KG1 (cell line): Measurements from ENCODE around the gene GRK5.

ENCODE experiments used
- DNase-seq: peaks from one replicate; lab custom pipeline; 2025; lab: John Stamatoyannopoulos, UW

GRK5 gene

DNA sequence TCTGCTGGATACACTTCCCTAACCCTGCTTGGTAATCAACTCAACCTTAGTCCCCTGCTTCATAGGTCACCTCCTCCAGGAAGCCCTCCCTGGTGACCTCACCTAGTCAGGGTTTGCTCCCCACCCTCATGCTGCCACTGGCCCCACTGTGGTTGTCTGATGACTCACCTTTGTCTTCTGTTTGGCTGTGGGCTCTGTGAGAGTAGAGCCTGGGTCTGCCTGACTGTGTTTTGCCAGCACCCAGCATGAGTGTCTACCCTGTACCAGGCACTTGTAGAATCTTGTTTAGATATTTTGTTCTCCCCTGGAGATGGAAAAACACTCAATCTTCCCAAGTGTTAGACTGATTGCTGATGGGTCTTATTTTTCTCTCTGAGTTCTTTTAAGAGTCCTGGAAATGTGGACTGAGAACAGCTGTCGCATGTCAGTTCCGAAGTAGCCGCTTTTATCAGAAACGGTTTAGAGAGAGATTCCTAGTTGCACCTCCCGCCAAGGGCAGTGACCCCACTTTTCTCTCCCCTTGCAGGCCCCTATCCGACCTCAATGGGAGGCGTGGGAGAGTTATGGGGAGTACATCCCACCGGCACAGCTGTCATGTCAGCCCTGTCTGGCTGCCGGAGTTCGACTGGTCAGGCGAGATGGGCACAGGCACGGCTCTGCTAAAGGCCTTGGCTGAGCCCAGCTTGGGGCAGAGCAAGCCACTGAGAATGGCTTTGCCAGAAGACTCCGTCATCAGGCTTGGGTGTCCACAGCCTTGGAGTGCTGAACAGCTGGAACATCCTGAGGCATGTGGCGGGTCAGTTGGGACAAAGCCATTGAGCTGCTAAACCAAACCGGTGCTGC lies 134.3 kb downstream of the GRK5 start:
- no peak for DNase-seq

DNA sequence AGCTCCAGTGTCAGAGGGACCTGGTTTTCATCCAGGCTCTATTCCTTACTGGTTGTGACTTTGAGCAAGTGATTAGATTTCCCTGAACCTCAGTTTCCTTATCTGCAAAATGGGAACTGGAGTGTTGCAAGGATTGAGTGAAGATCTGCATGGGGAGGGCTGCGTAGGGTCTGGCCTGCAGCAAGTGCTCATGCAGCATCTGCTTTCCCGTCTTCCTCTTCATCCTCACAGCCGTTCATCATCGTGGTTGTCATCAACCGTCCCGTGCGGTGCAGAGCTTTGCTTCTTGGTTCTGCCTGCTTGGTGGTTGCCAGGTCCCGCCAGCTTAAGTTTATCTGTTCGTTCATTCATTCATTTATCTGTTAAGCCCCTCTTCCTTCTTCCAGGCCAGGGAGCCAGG lies 135.0 kb downstream of the GRK5 start:
- DNase-seq, result no peak

DNA sequence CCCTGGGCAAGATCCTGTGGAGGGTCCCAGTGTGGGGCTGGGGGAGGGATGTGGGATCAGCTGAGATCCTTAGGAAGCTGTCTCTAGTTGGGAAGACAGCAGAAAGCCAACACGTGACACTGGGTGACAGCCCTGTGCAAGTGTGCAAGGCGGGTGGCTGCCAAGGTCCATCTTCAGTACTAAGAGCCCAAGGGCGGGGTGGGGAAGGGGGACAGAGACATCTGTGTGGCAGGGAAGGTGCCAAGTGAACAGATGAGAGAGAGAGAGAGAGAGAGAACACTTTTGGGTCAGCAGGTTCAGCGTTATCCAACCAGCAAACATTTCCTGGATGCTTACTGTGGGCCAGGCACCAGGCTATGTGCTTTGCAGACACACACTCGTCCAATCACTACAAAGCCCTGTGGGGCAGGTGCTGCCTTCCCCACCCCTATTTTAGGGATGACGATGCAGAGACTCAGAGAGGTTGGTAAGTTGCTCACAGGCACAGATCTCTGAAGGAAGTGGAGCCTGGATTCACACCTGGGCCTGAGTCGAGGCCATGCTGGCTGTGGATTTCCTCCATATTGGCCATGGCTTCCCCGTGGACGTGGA lies 135.7 kb downstream of the GRK5 start:
- DNase-seq, result no peak

DNA sequence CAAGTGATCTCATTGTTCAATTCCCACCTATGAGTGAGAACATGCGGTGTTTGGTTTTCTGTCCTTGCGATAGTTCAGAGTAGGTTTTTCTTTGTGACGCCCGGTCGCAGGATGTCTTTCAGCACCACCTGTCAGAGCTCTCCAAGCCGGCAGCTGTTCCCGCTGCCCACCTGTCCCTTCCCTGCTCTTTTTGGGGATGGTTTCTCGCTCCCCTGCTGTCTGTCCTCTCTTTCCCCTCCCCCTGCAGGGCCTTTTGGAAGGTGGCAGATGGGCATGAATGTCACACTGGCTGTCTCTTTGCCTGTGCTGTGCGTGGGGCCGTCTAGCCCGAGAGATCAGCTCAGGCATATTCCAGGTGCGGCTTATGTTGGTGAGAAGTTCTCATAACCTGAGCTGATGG lies 137.0 kb downstream of the GRK5 start:
- DNase-seq, result no peak

DNA sequence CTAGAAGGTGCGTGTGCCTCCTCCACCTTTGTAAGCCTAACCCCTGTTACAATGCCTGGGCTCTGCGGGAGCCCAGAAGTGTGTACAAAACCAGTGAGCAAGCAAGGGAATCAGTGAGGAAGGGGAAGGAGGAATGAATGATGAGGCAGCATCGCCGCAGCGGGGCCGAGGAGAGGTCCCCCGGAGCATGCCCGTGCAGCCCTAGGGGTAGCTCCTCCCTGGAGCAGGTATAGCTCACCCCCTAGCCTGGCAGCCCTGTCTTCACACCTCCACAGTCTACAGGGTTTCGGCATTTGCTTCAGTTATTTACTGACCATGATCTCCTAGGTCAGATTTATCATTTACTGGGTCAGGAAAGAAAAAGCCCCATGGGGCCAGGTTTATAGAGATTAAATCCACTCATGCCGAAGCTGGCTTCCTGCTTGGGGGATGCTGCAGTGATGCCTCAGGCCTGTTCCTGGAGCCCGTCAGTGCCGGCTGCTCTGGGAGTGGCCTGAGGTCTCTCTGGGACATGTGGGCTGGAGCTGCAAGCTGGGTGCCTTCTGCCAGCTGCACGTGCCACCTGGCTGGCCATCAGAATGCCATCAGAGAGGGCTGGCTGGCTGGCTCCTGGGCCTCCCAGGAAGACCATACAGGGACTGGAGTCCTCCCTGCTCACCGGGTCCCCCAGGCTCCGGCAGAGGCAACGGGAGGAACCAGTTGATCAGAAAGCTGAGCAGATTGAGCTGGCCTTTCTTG lies 138.9 kb downstream of the GRK5 start:
- DNase-seq, result no peak

DNA sequence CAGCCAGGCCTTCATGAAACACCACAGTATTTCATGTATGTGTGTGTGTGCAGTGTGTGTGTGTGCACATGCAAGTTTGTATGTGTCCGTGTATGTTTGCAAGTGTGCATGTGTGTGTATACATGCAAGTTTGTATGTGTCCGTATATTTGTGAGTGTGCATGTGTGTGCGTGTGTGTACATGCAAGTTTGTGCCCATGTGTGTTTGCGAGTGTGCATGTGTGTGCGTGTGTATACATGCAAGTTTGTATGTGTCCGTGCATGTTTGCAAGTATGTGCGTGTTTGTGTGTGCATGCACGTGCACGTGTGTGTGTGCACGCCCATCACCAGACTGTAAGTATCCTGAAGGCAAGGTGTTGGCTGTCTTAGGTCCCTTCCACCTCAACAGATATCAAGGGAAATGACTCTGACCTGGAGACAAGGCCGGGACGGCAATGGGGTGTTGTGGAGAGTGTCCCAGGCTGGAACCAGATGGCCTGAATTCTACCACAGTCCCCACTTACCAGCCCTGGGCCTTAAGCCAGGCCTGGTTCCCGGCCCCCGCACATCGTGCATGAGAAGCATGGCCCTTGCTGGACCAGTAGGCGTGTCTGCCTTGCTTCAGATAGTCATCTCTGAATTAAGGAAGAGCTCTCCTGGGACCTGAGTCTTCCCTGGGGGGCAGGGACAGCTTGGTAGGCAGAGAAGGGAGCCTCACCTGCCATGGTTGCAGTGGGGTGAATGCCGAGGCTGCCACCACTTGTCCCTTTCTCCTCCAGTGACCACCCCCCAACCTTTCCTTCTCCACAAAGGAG lies 140.0 kb downstream of the GRK5 start:
- DNase-seq, result no peak

DNA sequence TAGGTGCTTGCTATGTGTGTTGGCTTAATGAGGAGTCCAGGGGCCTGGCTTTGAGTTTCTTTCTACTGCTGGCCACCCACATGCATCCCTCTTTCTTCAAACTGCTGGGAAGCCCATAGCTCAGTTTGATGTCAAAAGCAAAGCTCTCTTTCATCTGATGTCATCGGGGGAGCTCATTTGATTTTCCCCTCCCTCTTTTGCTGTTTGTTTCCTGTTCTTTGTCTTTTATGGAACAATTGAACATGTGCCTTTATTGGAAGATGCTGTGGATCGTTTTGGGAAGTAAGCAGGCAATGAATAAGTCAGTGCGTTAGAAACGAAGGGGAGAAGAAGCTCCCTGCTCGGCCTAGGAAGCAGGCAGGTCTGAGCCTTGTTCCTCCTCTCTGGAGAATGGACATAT lies 140.7 kb downstream of the GRK5 start:
- DNase-seq, result no peak

DNA sequence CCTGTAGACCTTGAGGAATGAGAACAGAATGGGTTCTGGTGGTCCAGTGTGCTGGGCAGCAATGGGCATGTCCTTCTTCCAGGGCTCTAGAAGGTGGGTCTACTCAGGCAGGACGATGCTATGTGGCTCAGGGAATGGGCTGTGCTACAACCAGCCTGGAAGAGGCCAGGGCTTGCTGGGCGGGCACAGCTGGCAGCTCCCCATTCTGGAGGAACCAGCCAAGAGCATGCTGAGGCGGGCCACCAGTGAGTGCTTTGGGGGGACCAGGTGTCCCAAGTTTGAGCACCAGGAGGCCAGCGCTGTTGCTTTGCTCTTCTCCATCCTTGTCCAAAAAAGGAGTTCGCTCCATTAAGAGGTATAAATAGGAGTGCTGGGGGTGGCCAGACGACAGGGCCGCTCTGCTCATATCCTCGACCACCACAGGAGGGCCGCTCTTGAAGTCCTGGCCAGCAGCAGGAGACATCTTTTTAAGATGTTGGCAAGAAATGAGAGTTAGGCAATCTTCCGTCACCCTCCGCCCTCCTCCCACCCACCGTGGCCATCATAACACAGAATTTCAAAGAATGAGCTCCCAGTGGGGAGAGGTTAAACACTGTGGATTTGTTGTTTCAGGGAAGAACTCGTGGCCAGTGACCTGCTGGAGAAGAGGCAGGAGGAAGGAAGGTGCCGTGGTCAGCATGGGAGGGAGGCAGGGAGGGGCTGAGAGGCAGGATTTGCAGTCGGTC lies 141.3 kb downstream of the GRK5 start:
- DNase-seq, result no peak

DNA sequence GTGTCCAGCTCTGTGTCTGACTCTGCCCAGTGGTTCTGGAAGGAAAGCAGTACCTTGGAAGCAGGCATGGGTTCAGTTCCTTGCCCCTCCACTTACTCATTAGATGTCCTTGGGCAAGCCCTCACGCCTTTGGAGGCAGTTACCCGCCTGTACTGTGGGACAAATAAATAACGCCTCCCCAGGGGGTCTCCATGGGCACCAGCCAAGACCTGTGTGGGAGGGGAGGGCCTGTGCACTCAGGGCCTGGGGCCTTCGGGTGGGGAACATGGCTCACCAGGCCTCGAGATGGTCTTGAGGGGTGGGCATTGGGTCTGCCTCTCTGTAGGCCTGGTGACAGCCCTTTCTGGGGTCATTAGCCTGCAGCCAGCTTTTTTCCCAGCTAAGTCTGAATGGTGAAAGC lies 142.0 kb downstream of the GRK5 start:
- no peak for DNase-seq

DNA sequence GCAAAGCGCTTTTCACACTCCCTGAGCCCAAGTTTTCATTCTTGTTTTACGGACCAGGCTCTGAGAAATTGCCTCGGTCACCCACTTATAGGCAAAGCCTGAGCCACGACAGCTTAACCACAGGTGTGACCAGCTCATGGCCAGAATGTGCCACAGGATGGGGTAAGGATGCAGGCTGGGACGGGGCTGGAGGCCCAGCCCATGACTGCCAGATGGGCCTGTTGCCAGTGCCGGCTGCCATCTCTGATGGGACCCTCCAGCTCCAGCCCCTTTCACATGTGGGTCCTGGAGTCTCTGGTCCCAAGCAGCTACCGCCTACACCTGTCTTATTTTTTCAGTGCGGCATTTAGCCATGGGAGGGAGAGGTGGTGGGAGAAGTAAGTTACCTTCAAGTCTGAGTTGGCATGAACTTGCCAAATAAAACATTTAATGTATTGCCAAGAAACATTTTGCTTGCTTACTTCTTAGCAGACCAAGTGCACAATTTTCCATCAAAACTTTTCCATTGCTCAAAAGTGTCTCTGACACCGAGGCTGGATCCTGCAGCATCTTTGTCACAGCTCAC lies 142.6 kb downstream of the GRK5 start:
- no peak for DNase-seq

DNA sequence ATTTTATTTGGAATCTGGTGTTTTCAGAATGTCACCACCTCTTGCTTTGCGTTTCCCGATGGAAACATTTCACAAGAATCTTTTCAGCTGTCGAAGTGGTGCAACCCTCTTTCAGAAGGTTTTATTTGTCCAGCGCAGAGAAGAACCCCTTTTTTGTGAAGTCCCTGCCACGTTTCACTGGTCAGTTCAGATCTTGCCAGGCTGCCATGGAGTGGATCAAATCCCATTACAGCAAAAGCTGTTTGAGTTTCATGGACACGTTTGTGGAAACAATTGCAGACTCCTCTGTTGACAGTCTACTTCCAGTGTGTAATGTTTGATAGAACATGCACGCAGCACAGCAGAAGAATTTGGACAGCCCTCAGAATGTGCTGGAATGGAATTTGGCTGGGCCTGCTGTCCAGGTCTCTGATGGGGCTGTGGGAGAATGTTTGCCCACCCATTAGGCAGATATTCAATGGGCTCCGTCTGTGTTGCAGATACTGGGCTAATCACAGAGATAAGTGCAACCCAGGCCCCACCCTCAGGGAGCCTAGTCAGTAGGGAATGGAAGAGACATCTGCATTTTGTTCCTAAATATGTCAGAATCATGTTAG lies 143.2 kb downstream of the GRK5 start:
- DNase-seq, result no peak

DNA sequence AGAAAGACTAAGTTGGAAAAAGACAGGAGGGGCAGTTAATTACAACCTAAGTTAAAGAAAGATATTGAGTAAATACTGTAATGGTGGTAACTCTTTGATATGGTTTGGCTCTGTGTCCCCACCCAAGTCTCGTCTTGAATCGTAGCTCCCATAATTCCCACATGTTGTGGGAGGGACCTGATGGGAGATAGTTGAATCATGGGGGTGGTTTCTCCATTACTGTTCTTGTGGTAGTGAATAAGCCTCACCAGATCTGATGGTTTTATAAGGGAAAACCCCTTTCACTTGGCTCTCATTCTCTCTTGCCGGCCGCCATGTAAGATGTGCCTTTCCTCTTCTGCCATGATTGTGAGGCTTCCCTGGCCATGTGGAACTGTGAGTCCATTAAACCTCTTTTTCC lies 143.8 kb downstream of the GRK5 start:
- DNase-seq, result no peak

DNA sequence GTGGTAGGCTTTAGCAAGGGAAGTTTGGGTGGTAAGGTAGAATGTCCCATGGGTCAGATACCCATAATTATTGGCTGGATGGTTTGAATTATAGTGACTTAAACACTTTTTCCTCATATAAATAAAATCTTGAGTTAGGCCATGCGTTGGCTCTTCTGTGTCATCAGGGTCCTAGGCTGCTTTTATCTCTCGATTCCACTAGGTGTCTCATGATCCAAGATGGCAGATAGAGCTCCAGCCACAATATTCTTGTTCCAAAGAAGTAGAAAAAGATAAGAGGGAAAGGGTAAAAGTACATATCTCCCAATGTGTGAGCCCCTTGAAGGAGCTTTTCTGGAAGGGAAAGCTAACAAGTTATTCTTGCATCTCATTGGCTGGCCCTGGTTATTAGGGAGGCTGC lies 144.7 kb downstream of the GRK5 start:
- no peak for DNase-seq

DNA sequence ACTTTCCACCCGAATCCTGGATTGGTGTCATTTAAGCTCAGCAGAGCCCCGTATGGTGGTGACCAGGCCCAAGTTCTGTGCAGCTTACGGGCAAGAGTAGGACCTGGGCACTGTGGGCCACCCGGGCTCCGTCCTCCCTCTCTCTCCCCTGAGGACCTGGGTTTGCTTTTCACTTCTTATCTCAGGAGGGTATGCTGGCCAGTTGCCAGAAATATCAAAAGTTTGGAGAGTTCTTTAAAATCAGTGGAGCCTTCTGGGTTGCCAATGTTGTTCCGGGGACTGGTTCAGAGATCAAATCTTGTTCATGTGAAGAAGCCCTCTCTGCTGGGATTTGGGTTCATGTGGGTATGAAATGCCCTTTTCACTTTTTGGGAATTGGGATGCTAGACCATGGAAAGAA lies 145.4 kb downstream of the GRK5 start:
- no peak for DNase-seq

DNA sequence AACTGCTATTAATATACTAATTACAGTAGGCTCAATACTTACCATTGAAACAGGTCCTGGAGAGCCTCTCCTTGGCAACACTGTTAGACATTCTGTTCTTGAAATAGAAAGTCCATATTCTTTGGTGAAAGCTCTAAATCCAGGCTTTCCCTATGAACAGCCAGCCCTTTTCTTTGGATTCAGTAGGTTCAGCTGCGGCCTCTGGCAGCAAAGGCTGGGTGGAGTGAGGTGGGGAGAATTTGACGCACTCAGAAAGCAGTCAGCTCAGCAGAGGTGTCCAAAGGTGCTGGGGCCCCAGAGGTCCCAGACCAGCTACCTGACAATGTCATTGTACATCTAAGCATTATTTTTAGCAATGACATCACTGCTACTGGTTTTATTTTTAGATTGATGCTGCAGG lies 146.1 kb downstream of the GRK5 start:
- DNase-seq, result no peak

DNA sequence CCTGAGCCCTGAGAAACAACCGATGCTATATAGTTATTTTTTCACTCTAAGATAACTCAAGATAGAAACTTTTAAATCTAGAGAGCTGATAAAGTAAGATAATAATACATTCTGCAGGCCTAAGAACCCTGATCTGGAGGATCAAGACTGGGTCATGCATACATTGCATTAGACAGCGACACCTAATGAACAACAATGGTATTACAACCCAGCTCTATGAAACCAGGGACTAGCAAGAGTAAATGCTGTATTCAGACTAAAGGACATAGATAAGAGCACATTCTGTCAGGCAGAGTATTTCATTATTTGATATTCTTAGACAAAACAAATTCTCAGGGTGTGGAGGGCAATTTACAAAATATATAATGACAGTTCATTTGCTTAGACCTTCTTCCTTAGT lies 148.6 kb downstream of the GRK5 start:
- DNase-seq, result no peak

DNA sequence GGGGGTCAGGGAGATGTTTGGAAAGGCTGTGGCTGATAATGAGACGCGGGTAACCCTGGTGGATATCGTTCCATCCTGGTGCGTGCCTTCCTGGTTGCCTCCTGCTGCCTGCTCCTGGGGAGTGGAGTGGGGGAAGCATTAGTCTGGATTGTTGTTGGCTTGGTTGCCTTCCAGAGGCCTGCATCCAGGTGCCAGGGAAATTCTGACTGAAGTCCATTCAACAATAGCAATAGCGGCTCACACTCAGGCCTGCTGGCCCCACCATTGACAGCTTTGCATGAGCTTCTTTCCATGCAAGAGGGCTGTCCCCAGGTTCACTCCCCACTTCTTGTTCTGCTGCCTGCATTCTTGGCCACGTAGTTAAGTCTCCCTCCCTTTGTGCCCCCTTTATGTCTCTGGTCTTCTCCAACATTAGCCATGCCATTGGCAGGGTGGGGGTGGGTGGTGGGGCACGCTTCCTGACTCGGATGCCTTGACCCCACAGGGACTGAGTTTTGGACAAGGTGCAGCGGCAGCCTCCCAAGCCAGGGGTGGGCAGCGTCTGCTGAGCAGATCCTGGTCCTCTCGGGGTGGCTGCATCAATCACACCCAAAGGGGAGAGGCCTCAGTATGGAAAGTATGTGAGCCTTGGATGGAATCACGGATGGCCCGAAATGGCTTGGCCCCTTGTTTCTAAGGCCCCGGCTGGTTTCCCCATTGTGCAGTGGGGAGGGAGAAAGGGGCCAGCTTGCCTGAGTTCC lies 150.2 kb downstream of the GRK5 start:
- no peak for DNase-seq

DNA sequence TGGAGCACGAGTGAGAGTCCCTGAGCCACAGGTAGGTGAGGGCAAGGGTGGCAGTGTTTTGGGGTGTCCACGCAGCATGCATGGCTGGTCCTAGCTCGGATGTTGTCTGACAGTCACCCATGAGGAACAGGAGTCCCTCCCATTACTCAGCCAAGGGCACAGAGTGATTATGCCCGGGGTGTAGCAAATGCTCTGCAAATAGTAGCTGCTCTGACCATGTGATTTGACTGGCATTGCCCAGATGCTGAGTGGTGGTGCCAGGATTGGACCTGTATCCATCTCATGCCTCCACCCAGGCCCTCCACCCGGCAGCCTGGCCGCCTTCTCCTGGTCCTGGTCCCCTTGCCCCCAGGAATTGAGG lies 150.8 kb downstream of the GRK5 start:
- no peak for DNase-seq

DNA sequence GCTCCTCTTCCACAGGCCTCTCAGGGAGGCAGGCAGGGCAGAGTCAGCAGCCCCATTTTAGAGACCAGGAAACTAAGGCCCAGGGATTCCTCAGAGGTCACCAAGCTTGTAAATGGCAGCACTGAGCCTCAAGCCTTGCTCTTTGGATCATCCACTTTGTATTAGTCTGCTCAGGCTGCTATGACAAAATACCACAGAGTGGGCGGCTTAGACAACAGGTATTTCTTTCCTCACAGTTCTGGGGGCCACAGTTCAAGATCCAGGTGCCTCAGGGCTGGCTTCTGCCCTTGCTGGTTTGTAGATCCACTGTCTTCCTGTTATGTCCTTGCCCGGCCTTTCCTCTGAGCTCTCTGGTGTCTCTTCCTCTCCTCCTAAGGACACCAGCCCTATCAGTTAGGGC lies 151.2 kb downstream of the GRK5 start:
- no peak for DNase-seq

DNA sequence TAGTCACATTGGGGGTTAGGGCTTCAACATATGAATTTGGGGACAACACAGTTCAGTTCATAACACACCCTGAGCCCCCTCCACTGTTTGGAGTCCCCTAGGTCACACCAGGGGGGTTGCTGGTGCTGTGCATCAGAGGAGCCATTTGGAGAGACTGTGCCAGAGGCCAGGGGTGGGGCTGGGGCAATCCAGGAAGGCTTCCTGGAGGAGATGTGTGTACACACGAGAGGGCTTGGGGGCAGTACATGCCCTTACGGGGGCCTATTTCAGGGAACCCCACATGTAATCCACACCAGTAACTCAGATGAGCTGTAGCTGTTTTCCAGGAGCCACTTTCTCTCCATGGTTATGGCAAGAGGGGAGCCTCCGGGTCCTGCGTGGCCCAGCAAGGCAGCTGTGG lies 151.7 kb downstream of the GRK5 start:
- DNase-seq, result no peak
